ENCODE results near the gene BDH1.

The BDH1 gene

GRCh38 chr3:197501879-197502620 lies 53.7 kb downstream of the BDH1 start:
- peak; percentile 81 for ATAC-seq
- no peak for TF ChIP-seq TOX (CRISPR knock-in tag; IDR thresholded peaks at IDR 0.05; ENCODE audit: borderline replicate concordance)
- TF ChIP-seq GLIS3 (CRISPR knock-in tag; IDR thresholded peaks at IDR 0.05), result no peak
- no peak for TF ChIP-seq ISL1 (CRISPR knock-in tag; IDR thresholded peaks at IDR 0.05)
- TF ChIP-seq CSDC2 (CRISPR knock-in tag; IDR thresholded peaks at IDR 0.05), result no peak
- no peak for TF ChIP-seq PPARA (CRISPR knock-in tag; IDR thresholded peaks at IDR 0.05; ENCODE audit: borderline replicate concordance)
- no peak for TF ChIP-seq ZNF565 (CRISPR knock-in tag; conservative IDR thresholded peaks at IDR 0.05; ENCODE audit: low read depth)
- no peak for TF ChIP-seq ARNTL (CRISPR knock-in tag; IDR thresholded peaks at IDR 0.05; ENCODE audit: borderline replicate concordance, low read depth)
- no peak for TF ChIP-seq OSR1 (CRISPR knock-in tag; IDR thresholded peaks at IDR 0.05)
- no peak for TF ChIP-seq BACH2 (CRISPR knock-in tag; IDR thresholded peaks at IDR 0.05; ENCODE audit: borderline replicate concordance)
- no peak for TF ChIP-seq ZNF8 (CRISPR knock-in tag; IDR thresholded peaks at IDR 0.05)

DNA sequence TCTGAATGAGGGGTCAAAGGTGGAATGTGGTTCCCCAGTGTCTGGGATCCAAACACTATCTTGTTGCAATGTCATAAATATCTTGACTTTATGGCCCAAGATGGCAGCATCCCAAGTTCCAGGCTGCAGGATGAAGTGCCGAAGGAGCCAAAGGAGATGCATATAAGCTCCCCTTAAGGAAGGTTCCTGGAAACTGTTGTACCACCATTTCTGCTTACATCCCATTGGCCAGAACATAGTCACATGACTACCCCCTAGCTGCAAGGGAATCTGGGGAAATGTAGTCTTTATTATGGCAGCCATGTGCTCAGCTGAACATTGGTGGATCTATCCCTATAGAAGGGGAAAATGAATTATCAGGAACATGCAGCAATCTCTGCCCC lies 54.3 kb downstream of the BDH1 start:
- ATAC-seq, result peak; percentile 41
- TF ChIP-seq ZNF70 (CRISPR knock-in tag; IDR thresholded peaks at IDR 0.05), result no peak
- TF ChIP-seq OSR1 (CRISPR knock-in tag; IDR thresholded peaks at IDR 0.05), result no peak
- TF ChIP-seq GLIS3 (CRISPR knock-in tag; IDR thresholded peaks at IDR 0.05), result no peak
- TF ChIP-seq ESRRG (CRISPR knock-in tag; IDR thresholded peaks at IDR 0.05), result no peak
- no peak for TF ChIP-seq PATZ1 (CRISPR knock-in tag; IDR thresholded peaks at IDR 0.05; ENCODE audit: borderline replicate concordance)
- no peak for TF ChIP-seq PPARA (CRISPR knock-in tag; IDR thresholded peaks at IDR 0.05; ENCODE audit: borderline replicate concordance)
- no peak for TF ChIP-seq TSHZ2 (CRISPR knock-in tag; IDR thresholded peaks at IDR 0.05)
- TF ChIP-seq CSDC2 (CRISPR knock-in tag; IDR thresholded peaks at IDR 0.05), result no peak
- TF ChIP-seq ARNTL (CRISPR knock-in tag; IDR thresholded peaks at IDR 0.05; ENCODE audit: borderline replicate concordance, low read depth), result no peak
- no peak for TF ChIP-seq SNAI2 (CRISPR knock-in tag; IDR thresholded peaks at IDR 0.05)

DNA sequence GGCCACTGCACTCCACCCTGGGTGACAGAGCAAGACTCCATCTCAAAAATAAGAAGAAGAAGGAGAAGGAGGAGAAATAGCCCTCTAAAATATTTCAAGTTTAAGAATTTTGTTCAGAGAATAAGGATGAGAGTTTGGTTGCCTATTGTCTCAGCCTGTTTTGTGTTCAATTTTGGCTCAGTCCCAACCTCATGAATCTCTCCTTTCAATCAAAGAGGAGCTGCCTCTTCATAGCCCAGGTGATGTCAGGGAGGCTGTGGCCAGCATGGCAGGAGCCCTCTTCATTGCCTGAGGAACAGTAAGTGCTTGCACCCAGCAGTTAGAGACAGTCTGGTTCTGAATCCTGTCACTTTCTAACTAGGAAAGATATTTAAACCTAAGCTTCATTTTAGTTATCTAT lies 55.0 kb downstream of the BDH1 start:
- ATAC-seq, result no peak
- TF ChIP-seq SNAI2 (CRISPR knock-in tag; IDR thresholded peaks at IDR 0.05) (no peak), TOX (CRISPR knock-in tag; IDR thresholded peaks at IDR 0.05; ENCODE audit: borderline replicate concordance) (no peak), ZC3H10 (CRISPR knock-in tag; IDR thresholded peaks at IDR 0.05) (no peak), BACH2 (CRISPR knock-in tag; IDR thresholded peaks at IDR 0.05; ENCODE audit: borderline replicate concordance) (no peak)

DNA sequence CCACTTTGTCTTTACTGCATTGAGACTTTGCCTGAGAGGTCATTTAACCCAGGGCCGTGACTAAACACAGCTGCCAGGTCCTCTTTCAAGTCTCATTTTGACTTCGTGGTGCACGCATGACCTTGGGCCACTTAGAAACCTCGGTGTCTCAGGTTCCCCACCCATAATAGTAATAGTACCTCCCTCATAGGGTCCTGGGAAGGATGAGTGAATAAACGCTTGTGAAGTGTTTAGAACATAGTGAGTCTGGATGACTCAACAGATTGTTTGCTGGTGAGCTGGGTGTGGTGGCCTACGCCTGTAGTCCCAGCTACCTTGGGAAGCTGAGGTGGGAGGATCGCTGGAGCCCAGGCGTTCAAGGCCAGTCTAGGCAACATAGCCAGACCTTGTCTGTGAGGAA lies 56.3 kb downstream of the BDH1 start:
- no peak for ATAC-seq
- no peak for TF ChIP-seq ESRRG (CRISPR knock-in tag; IDR thresholded peaks at IDR 0.05)
- TF ChIP-seq SNAI2 (CRISPR knock-in tag; IDR thresholded peaks at IDR 0.05), result no peak
- TF ChIP-seq PPARA (CRISPR knock-in tag; IDR thresholded peaks at IDR 0.05; ENCODE audit: borderline replicate concordance), result no peak
- no peak for TF ChIP-seq POU6F1 (CRISPR knock-in tag; IDR thresholded peaks at IDR 0.05; ENCODE audit: borderline replicate concordance, low read depth)
- no peak for TF ChIP-seq ARNTL (CRISPR knock-in tag; IDR thresholded peaks at IDR 0.05; ENCODE audit: borderline replicate concordance, low read depth)
- no peak for TF ChIP-seq TCF4 (CRISPR knock-in tag; IDR thresholded peaks at IDR 0.05; ENCODE audit: borderline replicate concordance)
- no peak for TF ChIP-seq TOX (CRISPR knock-in tag; IDR thresholded peaks at IDR 0.05; ENCODE audit: borderline replicate concordance)
- no peak for TF ChIP-seq CSDC2 (CRISPR knock-in tag; IDR thresholded peaks at IDR 0.05)
- no peak for TF ChIP-seq PATZ1 (CRISPR knock-in tag; IDR thresholded peaks at IDR 0.05; ENCODE audit: borderline replicate concordance)
